ENCODE measurements around the gene ATP10D.

- TF ChIP-seq CTCF (IDR thresholded peaks at IDR 0.05) (no peak), POLR2A (IDR thresholded peaks at IDR 0.05) (no peak), POLR2AphosphoS5 (IDR thresholded peaks at IDR 0.05; ENCODE audit: insufficient read depth in 1 of 2, low read depth in 1 of 2) (no peak)
These were observed 113.8 kb downstream of the ATP10D start for GRCh38 chr4:47598896-47599295.
